Endothelial cell of umbilical vein (primary cell): Measurements from ENCODE around the gene MAST4.

ENCODE experiments used
- CTCF ChIP-seq, 2 donors: IDR thresholded peaks; 1 replicate in 1 of 2; 2 replicates in 1 of 2; pipeline ENCODE4 v1.5.1; 2011; ENCODE audit warnings: low read length in 2 of 2, mild to moderate bottlenecking in 2 of 2, moderate library complexity in 2 of 2, control low read depth in 1 of 2, inconsistent platforms in 1 of 2, low read depth in 1 of 2; ENCODE audit not compliant: insufficient read depth in 1 of 2; ENCODE audit errors: extremely low read depth in 1 of 2
- EZH2 ChIP-seq: IDR thresholded peaks from 2 replicates; pipeline ENCODE4 v1.6.1; 2012; ENCODE audit warnings: borderline replicate concordance, low read depth, mild to moderate bottlenecking, moderate library complexity, low read length, inconsistent platforms; ENCODE audit not compliant: severe bottlenecking
- MYC ChIP-seq: IDR thresholded peaks from one replicate; pipeline ENCODE4 v1.6.1; 2011; ENCODE audit warnings: mild to moderate bottlenecking, low read depth, low read length
- POLR2A ChIP-seq: IDR thresholded peaks from 2 replicates; pipeline ENCODE4 v1.6.1; 2012; ENCODE audit warnings: low read depth, mild to moderate bottlenecking, control low read depth, low read length

- TF ChIP-seq CTCF (IDR thresholded peaks at IDR 0.05; ENCODE audit: extremely low read depth in 1 of 2, insufficient read depth in 1 of 2, low read depth in 1 of 2, low read length in 2 of 2) (no peak), MYC (no peak), POLR2A (no peak), EZH2 (no peak)
These were observed 25.5 kb downstream of the MAST4 start for GRCh38 chr5:66621736-66622135.
